Activated B cell treated with CpG ODN at 0.5 μM for 24 hours (primary cell): ENCODE measurements around the gene GLCCI1. TPM values are rescaled to one million over a fixed set of nuclear protein-coding genes. Genes with fewer than 3 reads are reported as not detected.
"Not testable (repeated sequence)": the region's sequence is repeated elsewhere in the genome, so short reads cannot be mapped to it uniquely, and the experiment has no call there.

Experiments
- ATAC-seq: fragments of 200-7000 bp; cut with Tn5 transposase; one replicate; pipeline ENCODE4 v1.10.0; 2021; ENCODE audit warnings: low read depth, mild to moderate bottlenecking, moderate library complexity
- CTCF ChIA-PET: fragments of 350-600 bp; sonication (Branson Sonifier 250); formaldehyde crosslinking; loops from one replicate; lab custom pipeline; 2021; ENCODE audit warnings: antibody characterized with exemption; lab: Charles Lee
- POLR2A ChIA-PET: fragments of 350-600 bp; sonication (Branson Sonifier 250); formaldehyde crosslinking; loops from one replicate; lab custom pipeline; 2021; ENCODE audit warnings: antibody characterized with exemption; lab: Charles Lee
- DNase-seq: peaks from one replicate; pipeline ENCODE4 v3.0.0; 2022
- H3K27ac Mint-ChIP-seq: one replicate; pipeline ENCODE4 v1.8.0; 2020; ENCODE audit warnings: mixed read lengths
- H3K27me3 Mint-ChIP-seq: one replicate; pipeline ENCODE4 v1.8.0; 2021; ENCODE audit warnings: mixed read lengths
- H3K36me3 Mint-ChIP-seq: one replicate; pipeline ENCODE4 v1.8.0; 2021; ENCODE audit warnings: low read depth, mixed read lengths
- H3K4me1 Mint-ChIP-seq: one replicate; pipeline ENCODE4 v1.8.0; 2021; ENCODE audit warnings: mixed read lengths
- H3K4me3 Mint-ChIP-seq: one replicate; pipeline ENCODE4 v1.8.0; 2020; ENCODE audit warnings: mild to moderate bottlenecking, mixed read lengths
- H3K9me3 Mint-ChIP-seq: one replicate; pipeline ENCODE4 v1.8.0; 2020; ENCODE audit warnings: mixed read lengths
- intact Hi-C: fragments of 100-400 bp; cut with micrococcal nuclease; formaldehyde crosslinking; loops from one replicate; pipeline ENCODE4 v1.15.1; 2024
- total RNA-seq: library from RNA; stranded (reverse); gene quantifications from 2 replicates; pipeline ENCODE4 v1.2.3, GENCODE V29; 2022
- TF ChIP-seq, protein P1 (sequence below): fragments of 200-600 bp; IDR thresholded peaks from one replicate; pipeline ENCODE4 v1.8.0; 2022; ENCODE audit warnings: antibody characterized with exemption, mild to moderate bottlenecking

The GLCCI1 gene
- total RNA-seq, 1 donor from 2014 or later: 37.4 TPM

- Mint-ChIP-seq H3K4me3 (no peak overlapping the region), H3K36me3 (peaks cover 25% of the 10 kb centered on the region), H3K27ac (no peak overlapping the region), H3K27me3 (no peaks in the 10 kb centered on the region), H3K4me1 (peaks cover 29% of the 10 kb centered on the region), H3K9me3 (no peaks in the 10 kb centered on the region)
- ATAC-seq (no peak), DNase-seq (no peak)
- intact Hi-C loops: no loop called here
- TF ChIP-seq, protein P1, sequence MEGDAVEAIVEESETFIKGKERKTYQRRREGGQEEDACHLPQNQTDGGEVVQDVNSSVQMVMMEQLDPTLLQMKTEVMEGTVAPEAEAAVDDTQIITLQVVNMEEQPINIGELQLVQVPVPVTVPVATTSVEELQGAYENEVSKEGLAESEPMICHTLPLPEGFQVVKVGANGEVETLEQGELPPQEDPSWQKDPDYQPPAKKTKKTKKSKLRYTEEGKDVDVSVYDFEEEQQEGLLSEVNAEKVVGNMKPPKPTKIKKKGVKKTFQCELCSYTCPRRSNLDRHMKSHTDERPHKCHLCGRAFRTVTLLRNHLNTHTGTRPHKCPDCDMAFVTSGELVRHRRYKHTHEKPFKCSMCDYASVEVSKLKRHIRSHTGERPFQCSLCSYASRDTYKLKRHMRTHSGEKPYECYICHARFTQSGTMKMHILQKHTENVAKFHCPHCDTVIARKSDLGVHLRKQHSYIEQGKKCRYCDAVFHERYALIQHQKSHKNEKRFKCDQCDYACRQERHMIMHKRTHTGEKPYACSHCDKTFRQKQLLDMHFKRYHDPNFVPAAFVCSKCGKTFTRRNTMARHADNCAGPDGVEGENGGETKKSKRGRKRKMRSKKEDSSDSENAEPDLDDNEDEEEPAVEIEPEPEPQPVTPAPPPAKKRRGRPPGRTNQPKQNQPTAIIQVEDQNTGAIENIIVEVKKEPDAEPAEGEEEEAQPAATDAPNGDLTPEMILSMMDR: no peak
- CTCF ChIA-PET: no interaction called here
- POLR2A ChIA-PET: no interaction called here
These were observed 74.4 kb downstream of the GLCCI1 start for GRCh38 chr7:8042796-8043535.

DNA sequence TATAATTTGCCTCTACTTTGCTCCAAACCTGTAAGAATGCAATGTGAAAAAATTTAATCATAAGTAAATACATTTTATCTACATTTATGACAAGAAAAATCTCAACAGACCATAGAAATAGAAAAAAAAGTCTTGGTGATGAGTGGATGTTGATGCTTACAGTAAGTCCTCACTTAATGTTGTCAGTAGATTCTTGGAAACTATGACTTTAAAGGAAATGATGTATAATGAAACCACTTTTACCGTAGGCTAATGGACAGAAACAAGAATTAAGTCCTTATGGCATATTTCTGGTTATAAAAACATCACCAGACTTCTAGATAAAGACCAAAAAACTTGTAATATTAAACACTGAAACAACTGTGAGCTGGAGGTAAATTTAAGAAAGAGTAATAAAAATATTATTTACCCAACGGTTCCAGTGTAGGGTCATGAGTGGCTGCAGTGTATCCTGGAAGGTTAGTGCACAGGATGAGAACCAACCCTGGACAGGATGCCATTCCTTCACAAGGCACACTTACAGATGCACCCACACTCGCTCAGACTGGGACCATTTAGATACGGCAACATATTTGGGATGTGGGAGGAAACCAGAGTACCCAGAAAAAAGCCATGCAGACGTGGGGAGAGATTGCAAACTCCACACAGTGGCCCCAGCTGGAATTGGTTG, 76.3 kb downstream of the GLCCI1 start:
- no peaks in the 10 kb centered on the region for H3K27me3 Mint-ChIP-seq
- ChIA-PET POLR2A (no interaction called here), CTCF (no interaction called here)
- DNase-seq (no peak), ATAC-seq (peak; percentile 14)
- TF ChIP-seq, protein P1: no peak
- H3K36me3 Mint-ChIP-seq: peaks cover 33% of the 10 kb centered on the region
- intact Hi-C loops: loop anchor here (2.0 kb wide), 1 partner anchor 70 kb away; no protein-coding TSS in a partner anchor
- no peak overlapping the region for H3K4me3 Mint-ChIP-seq
- H3K4me1 Mint-ChIP-seq: peaks cover 37% of the 10 kb centered on the region
- H3K27ac Mint-ChIP-seq: no peak overlapping the region
- no peaks in the 10 kb centered on the region for H3K9me3 Mint-ChIP-seq

- ChIA-PET CTCF (interaction anchor here (1.1 kb wide), 1 partner anchor 367 kb away, joined by 5 read pairs; no protein-coding TSS in a partner anchor), POLR2A (interaction anchor here (0.7 kb wide), 1 partner anchor 76 kb away, joined by 3 read pairs; no protein-coding TSS in a partner anchor)
- ATAC-seq, intact Hi-C loops, H3K27me3 Mint-ChIP-seq, H3K4me3 Mint-ChIP-seq, DNase-seq, H3K9me3 Mint-ChIP-seq: not testable (repeated sequence)
- peak overlapping the region; percentile 13 for H3K27ac Mint-ChIP-seq
- H3K36me3 Mint-ChIP-seq: peaks cover 19% of the 10 kb centered on the region
- H3K4me1 Mint-ChIP-seq: peaks cover 38% of the 10 kb centered on the region
These were observed 79.5 kb downstream of the GLCCI1 start for GRCh38 chr7:8048067-8048466.

- CTCF ChIA-PET: interaction anchor here (1.0 kb wide), 1 partner anchor 139 kb away, joined by 3 read pairs; no protein-coding TSS in a partner anchor
- intact Hi-C loops: no loop called here
- H3K4me3 Mint-ChIP-seq: no peak overlapping the region
- H3K36me3 Mint-ChIP-seq: peaks cover 18% of the 10 kb centered on the region
- H3K4me1 Mint-ChIP-seq: peaks cover 21% of the 10 kb centered on the region
- POLR2A ChIA-PET: no interaction called here
- no peak overlapping the region for H3K27ac Mint-ChIP-seq
- ATAC-seq (no peak), DNase-seq (no peak)
- no peaks in the 10 kb centered on the region for H3K9me3 Mint-ChIP-seq
- H3K27me3 Mint-ChIP-seq: no peaks in the 10 kb centered on the region
- TF ChIP-seq, protein P1: no peak
These were observed 82.8 kb downstream of the GLCCI1 start for GRCh38 chr7:8051373-8051772.

DNA sequence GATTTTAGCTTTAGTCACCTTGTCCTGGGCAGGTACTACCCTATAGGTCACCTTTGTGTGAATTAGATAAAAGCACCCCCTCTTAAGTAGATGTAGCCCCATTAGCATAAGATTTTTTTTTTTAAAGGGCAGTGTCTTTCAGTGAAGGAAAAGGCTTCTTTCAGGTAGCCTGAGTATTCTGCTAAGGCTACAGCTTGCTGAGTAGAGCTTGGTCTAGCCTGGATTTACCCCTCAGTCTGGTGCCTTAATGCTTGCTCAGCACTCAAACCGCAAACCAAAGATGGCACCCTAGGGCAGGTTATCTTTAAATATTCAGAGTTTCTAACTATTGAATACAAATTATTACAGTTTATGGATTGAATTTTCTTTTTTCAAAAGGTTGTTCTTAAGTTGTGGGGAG, 83.4 kb downstream of the GLCCI1 start:
- H3K27ac Mint-ChIP-seq: no peak overlapping the region
- intact Hi-C loops: no loop called here
- peaks cover 22% of the 10 kb centered on the region for H3K36me3 Mint-ChIP-seq
- no peak for DNase-seq
- TF ChIP-seq, protein P1: no peak
- ATAC-seq: no peak
- peaks cover 21% of the 10 kb centered on the region for H3K4me1 Mint-ChIP-seq
- H3K27me3 Mint-ChIP-seq: no peaks in the 10 kb centered on the region
- no peak overlapping the region for H3K4me3 Mint-ChIP-seq
- CTCF ChIA-PET: interaction anchor here (0.6 to 1.0 kb wide), 2 partner anchors 52 to 138 kb away, joined by 3 read pairs; no protein-coding TSS in a partner anchor
- POLR2A ChIA-PET: no interaction called here
- H3K9me3 Mint-ChIP-seq: no peaks in the 10 kb centered on the region
